Measurements from ENCODE around the gene PARD3B. TPM values are rescaled to one million over a fixed set of nuclear protein-coding genes. Genes with fewer than 3 reads are reported as not detected.

PARD3B gene
- total RNA-seq, 1 experiment from 2014 or later, result 6.4 TPM

- no peak for TF ChIP-seq CTCF (conservative IDR thresholded peaks at IDR 0.05)
- WGBS (ENCODE audit: extremely low coverage, insufficient read length, low lambda C conversion rate), result no CpG with 5 or more reads among the region's 6 CpGs
- no peak overlapping the region for H2BK120ac ChIP-seq (ENCODE audit: low read depth, low read length, poor library complexity, severe bottlenecking)
Observed at GRCh38 chr2:204576362-204576979, 31.2 kb downstream of the PARD3B start.

More at GRCh38 chr2:204576362-204576979, 31.2 kb downstream of the PARD3B start:
- no peak overlapping the region for H3K4me3 Mint-ChIP-seq
- H3K79me2 ChIP-seq (ENCODE audit: insufficient read depth, low read length), result no peaks in the 10 kb centered on the region
- H3K27ac ChIP-seq (ENCODE audit: insufficient read length, low read depth, low read length), result no peak overlapping the region
- no peaks in the 10 kb centered on the region; the same call in 1 of the 2 replicates for H3K4me1 ChIP-seq (ENCODE audit: insufficient read depth, low read length)
- H3K27me3 Mint-ChIP-seq (ENCODE audit: low read depth), result no peaks in the 10 kb centered on the region; the same call in 1 of the 2 replicates
- no peak overlapping the region for H2BK5ac ChIP-seq (ENCODE audit: insufficient read length, low read length)
- no peak for DNase-seq
- no peak overlapping the region for H3K23ac ChIP-seq (ENCODE audit: insufficient read length, low read depth, low read length)
- no peak overlapping the region for H2BK20ac ChIP-seq (ENCODE audit: low read depth, low read length, poor library complexity, severe bottlenecking)
- peaks cover 5% of the 10 kb centered on the region in 2 experiments; a peak in 3 of 4 replicates for H3K4me1 Mint-ChIP-seq
- H3K9me3 ChIP-seq (ENCODE audit: control insufficient read depth, low read depth, low read length), result no peaks in the 10 kb centered on the region
- H2AK5ac ChIP-seq (ENCODE audit: insufficient read length, low read length), result no peak overlapping the region
- H3K14ac ChIP-seq (ENCODE audit: insufficient read depth, low read length), result no peak overlapping the region
- no peaks in the 10 kb centered on the region for H3K9me3 Mint-ChIP-seq
- no peak overlapping the region for H4K8ac ChIP-seq (replicated peaks; ENCODE audit: insufficient read length, low read depth, low read length)
- H3T11ph ChIP-seq (ENCODE audit: low read length), result no peak overlapping the region
- no peak overlapping the region for H3K4me2 ChIP-seq (ENCODE audit: insufficient read depth, insufficient read length, low read length)
- no peak overlapping the region for H3K56ac ChIP-seq (ENCODE audit: insufficient read length, low read depth, low read length)
- H3K9ac ChIP-seq (ENCODE audit: extremely low read depth, insufficient read length, low read length), result no peak overlapping the region
- no peak overlapping the region for H2AFZ ChIP-seq (ENCODE audit: low read length)
- H3K18ac ChIP-seq (ENCODE audit: insufficient read length, low read depth, low read length), result no peak overlapping the region
- no peaks in the 10 kb centered on the region for H3K27me3 ChIP-seq (ENCODE audit: insufficient read depth, low read length)
- no peaks in the 10 kb centered on the region for H3K23me2 ChIP-seq (ENCODE audit: insufficient read length, low read depth, low read length, poor library complexity, severe bottlenecking)
- H2BK15ac ChIP-seq (ENCODE audit: low read depth, low read length), result no peak overlapping the region
- H3K36me3 Mint-ChIP-seq (ENCODE audit: insufficient read depth in 1 of 3, low read depth in 3 of 3), result no peaks in the 10 kb centered on the region
- no peak overlapping the region for H4K5ac ChIP-seq (ENCODE audit: insufficient read length, low read depth, low read length)
- no peak overlapping the region for H3K27ac Mint-ChIP-seq
- no peak overlapping the region for H4K91ac ChIP-seq (ENCODE audit: insufficient read length, low read depth, low read length)
- H3K79me1 ChIP-seq (ENCODE audit: insufficient read depth, low read depth, low read length, poor library complexity, severe bottlenecking), result no peaks in the 10 kb centered on the region
- no peak overlapping the region for H2BK12ac ChIP-seq (ENCODE audit: insufficient read length, low read depth, low read length)
- no peaks in the 10 kb centered on the region for H4K20me1 ChIP-seq (ENCODE audit: control insufficient read depth, insufficient read depth, insufficient read length)
- no peak overlapping the region for H3K4ac ChIP-seq (ENCODE audit: low read depth, low read length)

Measured in H9 (cell line).